ENCODE data around the gene RPP25L.
A peak's percentile ranks its signal among the peaks of the same experiment; 100 is the strongest.

RPP25L gene

GRCh38 chr9:34587271-34587670 is 24.6 kb downstream of the RPP25L start:
- no peak for DNase-seq (ENCODE audit: low spot score)

- no peak for DNase-seq (ENCODE audit: low spot score)
Measured at GRCh38 chr9:34585946-34586669, 25.8 kb downstream of the RPP25L start.

GRCh38 chr9:34584970-34585369 is 26.9 kb downstream of the RPP25L start:
- DNase-seq (ENCODE audit: low spot score), result no peak

- no peak for DNase-seq (ENCODE audit: low spot score)
Measured at GRCh38 chr9:34582787-34583186, 29.1 kb downstream of the RPP25L start.

GRCh38 chr9:34581318-34581717 is 30.6 kb downstream of the RPP25L start:
- DNase-seq (ENCODE audit: low spot score), result no peak

- DNase-seq (ENCODE audit: low spot score), result no peak
Measured at GRCh38 chr9:34580358-34580757, 31.5 kb downstream of the RPP25L start.

- no peak for DNase-seq (ENCODE audit: low spot score)
Measured at GRCh38 chr9:34579808-34580163, 32.1 kb downstream of the RPP25L start.

- no peak for DNase-seq (ENCODE audit: low spot score)
Measured at GRCh38 chr9:34579104-34579807, 32.6 kb downstream of the RPP25L start.

- DNase-seq (ENCODE audit: low spot score), result peak; percentile 77
Measured at GRCh38 chr9:34578241-34579103, 33.4 kb downstream of the RPP25L start.

GRCh38 chr9:34577400-34578240 is 34.3 kb downstream of the RPP25L start:
- no peak for DNase-seq (ENCODE audit: low spot score)

- DNase-seq (ENCODE audit: low spot score), result no peak
Measured at GRCh38 chr9:34576597-34577399, 35.1 kb downstream of the RPP25L start.

- DNase-seq (ENCODE audit: low spot score), result no peak
Measured at GRCh38 chr9:34575862-34576596, 35.9 kb downstream of the RPP25L start.

GRCh38 chr9:34575241-34575640 is 36.7 kb downstream of the RPP25L start:
- no peak for DNase-seq (ENCODE audit: low spot score)

- DNase-seq (ENCODE audit: low spot score), result no peak
Measured at GRCh38 chr9:34574571-34574970, 37.3 kb downstream of the RPP25L start.

GRCh38 chr9:34573599-34574325 is 38.1 kb downstream of the RPP25L start:
- no peak for DNase-seq (ENCODE audit: low spot score)

GRCh38 chr9:34572628-34573027 is 39.3 kb downstream of the RPP25L start:
- DNase-seq (ENCODE audit: low spot score), result no peak

GRCh38 chr9:34572092-34572491 is 39.8 kb downstream of the RPP25L start:
- DNase-seq (ENCODE audit: low spot score), result no peak

GRCh38 chr9:34571481-34571810 is 40.5 kb downstream of the RPP25L start:
- DNase-seq (ENCODE audit: low spot score), result no peak

GRCh38 chr9:34570809-34571480 is 41.0 kb downstream of the RPP25L start:
- no peak for DNase-seq (ENCODE audit: low spot score)
